ENCODE data around the gene SORL1.

SORL1 gene

GRCh38 chr11:121608545-121609098, 156.5 kb downstream of the SORL1 start:
- DNase-seq: no peak
- Histone ChIP-seq H3K27ac (no peak overlapping the region), H3K36me3 (peaks cover 49 to 93% (median 68%) of the 10 kb centered on the region in 3 donors), H3K4me3 (no peak overlapping the region), H3K4me1 (no peaks in the 10 kb centered on the region), H3K27me3 (no peaks in the 10 kb centered on the region), H3K9me3 (no peaks in the 10 kb centered on the region)
- intact Hi-C loops (cut with DNase I; ENCODE audit: low total_unique reads): no loop called here
- TF ChIP-seq CTCF (IDR thresholded peaks at IDR 0.05): no peak

- no peaks in the 10 kb centered on the region for H3K9me3 ChIP-seq
- no peaks in the 10 kb centered on the region for H3K27me3 ChIP-seq
- no peaks in the 10 kb centered on the region for H3K4me1 ChIP-seq
- no peak for TF ChIP-seq CTCF (IDR thresholded peaks at IDR 0.05)
- DNase-seq: no peak
- no peak overlapping the region for H3K27ac ChIP-seq
- no peak overlapping the region for H3K4me3 ChIP-seq
- intact Hi-C loops (cut with DNase I; ENCODE audit: low total_unique reads): no loop called here
- H3K36me3 ChIP-seq: peaks cover 43 to 89% (median 50%) of the 10 kb centered on the region in 3 donors
These were observed 158.6 kb downstream of the SORL1 start for GRCh38 chr11:121610706-121611105.

GRCh38 chr11:121611242-121611641, 159.1 kb downstream of the SORL1 start:
- intact Hi-C loops (cut with DNase I; ENCODE audit: low total_unique reads): no loop called here
- no peak for TF ChIP-seq CTCF (IDR thresholded peaks at IDR 0.05)
- Histone ChIP-seq H3K4me3 (no peak overlapping the region), H3K4me1 (no peaks in the 10 kb centered on the region), H3K36me3 (peaks cover 37 to 89% (median 44%) of the 10 kb centered on the region in 3 donors), H3K27me3 (no peaks in the 10 kb centered on the region), H3K27ac (no peak overlapping the region), H3K9me3 (no peaks in the 10 kb centered on the region)
- DNase-seq: no peak

- no peak for DNase-seq
- H3K4me3 ChIP-seq: no peak overlapping the region
- no peaks in the 10 kb centered on the region for H3K9me3 ChIP-seq
- no peak for TF ChIP-seq CTCF (IDR thresholded peaks at IDR 0.05)
- no peak overlapping the region for H3K27ac ChIP-seq
- no peaks in the 10 kb centered on the region for H3K27me3 ChIP-seq
- H3K4me1 ChIP-seq: no peaks in the 10 kb centered on the region
- intact Hi-C loops (cut with DNase I; ENCODE audit: low total_unique reads): no loop called here
- H3K36me3 ChIP-seq: peaks cover 18 to 86% (median 33%) of the 10 kb centered on the region in 3 donors
These were observed 161.6 kb downstream of the SORL1 start for GRCh38 chr11:121613724-121614123.

- H3K4me3 ChIP-seq: no peak overlapping the region
- no peaks in the 10 kb centered on the region for H3K27me3 ChIP-seq
- no peaks in the 10 kb centered on the region for H3K9me3 ChIP-seq
- DNase-seq: no peak
- peaks cover 23 to 86% (median 33%) of the 10 kb centered on the region in 3 donors for H3K36me3 ChIP-seq
- H3K27ac ChIP-seq: no peak overlapping the region
- intact Hi-C loops (cut with DNase I; ENCODE audit: low total_unique reads): no loop called here
- H3K4me1 ChIP-seq: no peaks in the 10 kb centered on the region
- no peak for TF ChIP-seq CTCF (IDR thresholded peaks at IDR 0.05)
These were observed 162.6 kb downstream of the SORL1 start for GRCh38 chr11:121614636-121615240.
